GM19238 (cell line): ENCODE results near the gene ERI3.

Experiments used
- DNase-seq: peaks from one replicate; pipeline ENCODE4 v3.0.0; 2011; ENCODE audit warnings: low spot score; ENCODE audit not compliant: insufficient read length

The ERI3 gene

GRCh38 chr1:44316231-44316759, 38.8 kb downstream of the ERI3 start:
- no peak for DNase-seq

GRCh38 chr1:44315521-44315920, 39.5 kb downstream of the ERI3 start:
- DNase-seq: no peak

GRCh38 chr1:44314452-44314851, 40.6 kb downstream of the ERI3 start:
- DNase-seq: no peak

GRCh38 chr1:44313265-44313918, 41.7 kb downstream of the ERI3 start:
- no peak for DNase-seq

GRCh38 chr1:44312399-44313196, 42.5 kb downstream of the ERI3 start:
- DNase-seq: no peak

GRCh38 chr1:44310006-44310405, 45.1 kb downstream of the ERI3 start:
- no peak for DNase-seq

GRCh38 chr1:44305962-44306422, 49.1 kb downstream of the ERI3 start:
- no peak for DNase-seq

GRCh38 chr1:44303532-44303931, 51.5 kb downstream of the ERI3 start:
- no peak for DNase-seq

- no peak for DNase-seq
Observed at GRCh38 chr1:44302541-44302940, 52.5 kb downstream of the ERI3 start.

- no peak for DNase-seq
Observed at GRCh38 chr1:44301442-44301841, 53.6 kb downstream of the ERI3 start.

GRCh38 chr1:44300852-44301251, 54.2 kb downstream of the ERI3 start:
- DNase-seq: no peak

GRCh38 chr1:44297695-44298400, 57.2 kb downstream of the ERI3 start:
- DNase-seq: no peak

- DNase-seq: no peak
Observed at GRCh38 chr1:44296806-44297205, 58.3 kb downstream of the ERI3 start.

GRCh38 chr1:44296086-44296485, 59.0 kb downstream of the ERI3 start:
- no peak for DNase-seq

GRCh38 chr1:44294588-44295007, 60.5 kb downstream of the ERI3 start:
- DNase-seq: no peak

- no peak for DNase-seq
Observed at GRCh38 chr1:44293761-44294315, 61.2 kb downstream of the ERI3 start.

GRCh38 chr1:44292651-44293050, 62.4 kb downstream of the ERI3 start:
- no peak for DNase-seq

GRCh38 chr1:44290250-44291094, 64.6 kb downstream of the ERI3 start:
- no peak for DNase-seq

GRCh38 chr1:44289530-44289929, 65.5 kb downstream of the ERI3 start:
- no peak for DNase-seq

GRCh38 chr1:44288883-44289282, 66.2 kb downstream of the ERI3 start:
- no peak for DNase-seq

GRCh38 chr1:44284184-44284583, 70.9 kb downstream of the ERI3 start:
- DNase-seq: no peak
